ENCODE results near the gene LKAAEAR1. TPM values are rescaled to one million over a fixed set of nuclear protein-coding genes. Genes with fewer than 3 reads are reported as not detected.
"Not testable (repeated sequence)": the region's sequence is repeated elsewhere in the genome, so short reads cannot be mapped to it uniquely, and the experiment has no call there.

Gene LKAAEAR1, protein sequence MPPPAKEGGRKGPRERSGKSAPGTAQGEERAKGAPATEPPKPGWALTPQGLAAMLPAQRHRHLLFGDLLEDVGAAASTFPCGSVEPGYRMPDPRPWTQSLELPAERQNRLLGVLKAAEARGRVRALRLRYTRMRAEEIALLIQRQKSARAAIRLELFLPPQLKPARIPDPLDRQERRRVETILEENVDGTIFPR
- 1 to 10 TPM in 4 of 6 donors, not detected in 2; 1.3 to 7.8 (median 4.9) TPM for total RNA-seq

DNA sequence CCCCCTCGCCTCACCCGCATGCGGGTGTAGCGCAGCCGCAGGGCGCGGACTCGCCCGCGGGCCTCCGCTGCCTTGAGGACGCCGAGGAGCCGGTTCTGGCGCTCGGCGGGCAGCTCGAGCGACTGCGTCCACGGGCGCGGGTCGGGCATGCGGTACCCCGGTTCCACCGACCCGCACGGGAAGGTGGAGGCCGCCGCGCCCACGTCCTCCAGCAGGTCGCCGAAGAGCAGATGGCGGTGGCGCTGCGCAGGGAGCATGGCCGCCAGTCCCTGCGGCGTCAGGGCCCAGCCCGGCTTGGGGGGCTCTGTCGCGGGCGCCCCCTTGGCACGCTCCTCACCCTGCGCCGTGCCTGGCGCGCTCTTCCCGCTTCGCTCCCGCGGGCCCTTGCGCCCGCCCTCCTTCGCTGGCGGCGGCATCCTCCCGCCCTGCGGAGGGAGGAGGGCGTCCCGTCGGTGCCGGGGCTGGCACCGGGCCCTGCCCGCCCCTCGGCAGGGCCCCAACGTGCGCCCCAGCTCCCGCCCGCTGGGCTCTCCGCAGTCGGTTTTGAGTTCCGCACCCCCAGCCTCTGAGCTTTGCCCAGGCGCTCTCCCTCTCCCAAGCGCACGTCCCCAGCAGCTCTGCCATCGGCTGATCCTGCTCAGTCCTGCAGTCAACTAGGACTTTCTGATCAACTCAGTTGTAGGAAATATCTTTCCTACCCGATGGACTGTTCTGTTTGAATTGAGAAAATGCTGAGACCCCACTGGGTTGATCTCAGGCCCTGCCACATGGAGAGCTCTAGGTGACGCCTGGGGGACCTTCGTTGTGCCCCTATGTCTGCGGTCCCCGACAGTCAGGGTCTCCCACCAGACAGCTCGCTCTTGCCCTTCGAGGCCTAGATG, at the start of gene LKAAEAR1:
Gene LKAAEAR1 (minus strand): TSS at position 595 of the 881 bp plus-strand sequence. CDS start 179 bp downstream, at position 416.
- Histone ChIP-seq H3K4me1 (peaks cover 22 to 56% (median 38%) of the 10 kb centered on the region in 4 donors), H3K27ac (no peak within 1 kb of the TSS), H3K4me3 (peak within 1 kb of the TSS; percentile 35 to 70 (median 58)), H3K36me3 (no peaks in the 10 kb centered on the region), H3K27me3 (peaks cover 0 to 19% (median 8%) of the 10 kb centered on the region in 4 donors), H3K9me3 (no peaks in the 10 kb centered on the region)
- TF ChIP-seq, protein P1, sequence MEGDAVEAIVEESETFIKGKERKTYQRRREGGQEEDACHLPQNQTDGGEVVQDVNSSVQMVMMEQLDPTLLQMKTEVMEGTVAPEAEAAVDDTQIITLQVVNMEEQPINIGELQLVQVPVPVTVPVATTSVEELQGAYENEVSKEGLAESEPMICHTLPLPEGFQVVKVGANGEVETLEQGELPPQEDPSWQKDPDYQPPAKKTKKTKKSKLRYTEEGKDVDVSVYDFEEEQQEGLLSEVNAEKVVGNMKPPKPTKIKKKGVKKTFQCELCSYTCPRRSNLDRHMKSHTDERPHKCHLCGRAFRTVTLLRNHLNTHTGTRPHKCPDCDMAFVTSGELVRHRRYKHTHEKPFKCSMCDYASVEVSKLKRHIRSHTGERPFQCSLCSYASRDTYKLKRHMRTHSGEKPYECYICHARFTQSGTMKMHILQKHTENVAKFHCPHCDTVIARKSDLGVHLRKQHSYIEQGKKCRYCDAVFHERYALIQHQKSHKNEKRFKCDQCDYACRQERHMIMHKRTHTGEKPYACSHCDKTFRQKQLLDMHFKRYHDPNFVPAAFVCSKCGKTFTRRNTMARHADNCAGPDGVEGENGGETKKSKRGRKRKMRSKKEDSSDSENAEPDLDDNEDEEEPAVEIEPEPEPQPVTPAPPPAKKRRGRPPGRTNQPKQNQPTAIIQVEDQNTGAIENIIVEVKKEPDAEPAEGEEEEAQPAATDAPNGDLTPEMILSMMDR (IDR thresholded peaks at IDR 0.05), result no peak
- TF ChIP-seq EP300 (IDR thresholded peaks at IDR 0.05) (no peak), POLR2AphosphoS5 (IDR thresholded peaks at IDR 0.05) (no peak), POLR2A (IDR thresholded peaks at IDR 0.05) (no peak)
- 0 to 8% methylated on average over 6 to 25 of the region's 86 CpGs for WGBS, 2 donors
- no peak for ATAC-seq (ENCODE audit: low FRiP score in 2 of 2)
- no peak for DNase-seq

DNA sequence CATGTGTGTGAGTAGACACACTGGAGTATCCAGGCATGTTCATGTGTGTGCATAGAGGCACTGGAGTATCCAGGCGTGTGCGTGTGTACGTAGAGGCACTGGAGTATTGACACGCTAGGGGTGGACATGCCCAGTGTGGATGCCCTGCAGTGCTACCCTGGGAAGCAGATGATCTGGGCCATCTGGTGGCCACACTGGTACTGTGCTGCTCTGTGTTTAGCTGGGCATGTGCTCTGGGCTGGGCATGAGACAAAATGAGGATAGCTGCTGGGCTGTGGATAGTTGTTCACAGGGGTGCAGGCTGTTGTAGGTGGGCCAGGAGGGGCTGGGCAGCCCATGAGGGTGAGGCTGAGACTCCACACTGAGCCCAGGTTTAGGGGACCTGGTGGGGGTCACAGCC, 47.2 kb upstream of the LKAAEAR1 start:
- DNase-seq (no peak), ATAC-seq (ENCODE audit: low FRiP score in 2 of 2) (no peak)
- no peak overlapping the region for H3K27ac ChIP-seq
- no peak for TF ChIP-seq POLR2A (IDR thresholded peaks at IDR 0.05)
- TF ChIP-seq POLR2AphosphoS5 (IDR thresholded peaks at IDR 0.05), result no peak
- TF ChIP-seq EP300 (IDR thresholded peaks at IDR 0.05), result no peak
- TF ChIP-seq, protein P1 (IDR thresholded peaks at IDR 0.05), result no peak
- 89 to 93% methylated on average over 4 of the region's 4 CpGs for WGBS, 2 donors
- no peaks in the 10 kb centered on the region for H3K4me1 ChIP-seq
- H3K9me3 ChIP-seq, result no peaks in the 10 kb centered on the region
- H3K4me3 ChIP-seq, result no peak overlapping the region
- no peaks in the 10 kb centered on the region for H3K36me3 ChIP-seq
- H3K27me3 ChIP-seq, result peaks cover 0 to 5% (median 0%) of the 10 kb centered on the region in 4 donors

DNA sequence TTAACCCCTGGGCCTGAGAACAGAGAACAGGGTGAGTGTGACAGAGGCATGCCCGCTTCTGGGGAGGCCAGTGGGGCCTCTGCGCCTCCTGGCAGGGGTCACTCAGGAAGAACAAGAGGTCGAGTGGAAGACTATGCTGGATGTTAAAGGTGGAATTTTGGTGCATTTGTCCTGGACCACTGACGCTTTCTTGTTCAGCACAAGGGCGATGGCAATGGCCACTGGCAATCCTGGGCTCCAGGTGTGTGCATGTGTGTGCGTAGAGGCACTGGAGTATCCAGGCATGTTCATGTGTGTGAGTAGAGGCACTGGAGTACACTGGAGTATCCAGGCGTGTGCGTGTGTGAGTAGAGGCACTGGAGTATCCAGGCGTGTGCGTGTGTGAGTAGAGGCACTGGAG, 46.7 kb upstream of the LKAAEAR1 start:
- ATAC-seq (ENCODE audit: low FRiP score in 2 of 2), result no peak
- Histone ChIP-seq H3K27ac (no peak overlapping the region), H3K4me3 (no peak overlapping the region), H3K36me3 (no peaks in the 10 kb centered on the region), H3K4me1 (no peaks in the 10 kb centered on the region), H3K9me3 (no peaks in the 10 kb centered on the region), H3K27me3 (peaks cover 0 to 5% (median 0%) of the 10 kb centered on the region in 4 donors)
- WGBS, 2 donors, result 81 to 84% methylated on average over 10 of the region's 10 CpGs
- DNase-seq, result no peak
- no peak for TF ChIP-seq POLR2A (IDR thresholded peaks at IDR 0.05)
- no peak for TF ChIP-seq POLR2AphosphoS5 (IDR thresholded peaks at IDR 0.05)

DNA sequence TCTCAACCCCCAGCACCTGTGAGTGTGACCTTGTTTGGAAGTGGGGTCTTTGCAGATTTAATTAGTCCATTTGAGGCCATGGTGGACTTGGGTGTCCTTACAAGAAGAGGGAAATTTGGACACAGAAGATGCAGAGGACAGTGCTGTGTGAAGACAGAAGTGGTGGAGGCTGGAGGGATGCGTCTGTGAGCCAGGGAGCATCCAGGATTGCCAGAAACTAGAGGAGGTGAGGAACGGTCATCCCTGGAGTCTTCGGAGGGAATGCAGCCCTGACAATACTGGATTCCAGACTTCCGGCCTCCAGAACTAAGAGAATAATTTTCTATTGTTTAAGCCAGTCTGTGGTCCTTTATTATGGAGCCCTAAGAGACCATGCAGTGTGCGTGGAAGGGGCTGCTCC, 46.1 kb upstream of the LKAAEAR1 start:
- H3K4me3 ChIP-seq, result no peak overlapping the region
- no peaks in the 10 kb centered on the region for H3K9me3 ChIP-seq
- TF ChIP-seq, protein P1 (IDR thresholded peaks at IDR 0.05), result no peak
- TF ChIP-seq POLR2A (IDR thresholded peaks at IDR 0.05), result no peak
- no peak for TF ChIP-seq EP300 (IDR thresholded peaks at IDR 0.05)
- no peak for TF ChIP-seq POLR2AphosphoS5 (IDR thresholded peaks at IDR 0.05)
- H3K4me1 ChIP-seq, result no peaks in the 10 kb centered on the region
- WGBS, 2 donors, result 53 to 63% methylated on average over 5 of the region's 5 CpGs
- no peaks in the 10 kb centered on the region for H3K36me3 ChIP-seq
- H3K27ac ChIP-seq, result no peak overlapping the region
- ATAC-seq (ENCODE audit: low FRiP score in 2 of 2) (no peak), DNase-seq (no peak)
- peaks cover 0 to 5% (median 0%) of the 10 kb centered on the region in 4 donors for H3K27me3 ChIP-seq

DNA sequence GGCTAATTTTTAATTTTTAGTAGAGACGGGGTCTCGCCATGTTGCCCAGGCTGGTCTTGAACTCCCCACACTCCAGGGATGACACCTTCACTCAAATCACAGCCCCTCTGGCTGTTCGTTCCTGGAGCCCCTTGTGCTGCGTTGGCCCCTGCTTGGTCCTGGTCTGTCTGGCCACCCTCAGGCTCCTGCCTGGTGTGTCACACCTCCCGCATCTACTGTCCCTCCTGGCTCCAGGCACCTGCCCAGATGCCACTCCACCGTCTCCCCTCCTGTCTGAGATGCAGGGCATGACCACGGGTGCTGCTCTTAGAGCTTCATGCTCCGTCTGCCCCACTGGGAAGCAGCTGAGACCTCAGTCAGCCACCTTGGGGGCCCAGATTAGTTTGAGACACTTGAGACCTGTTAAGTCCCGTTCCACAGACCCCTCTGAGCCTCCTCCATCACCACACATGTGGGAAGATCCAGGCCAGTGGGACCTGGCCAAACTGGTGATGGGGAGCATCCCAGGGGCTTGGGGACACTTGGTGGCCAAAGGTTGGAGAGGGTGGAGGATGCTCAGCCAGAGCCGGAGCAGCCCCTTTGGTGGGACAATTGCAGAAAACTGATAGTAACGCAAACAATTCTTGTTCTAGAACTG, 45.1 kb upstream of the LKAAEAR1 start:
- Histone ChIP-seq H3K27me3 (peaks cover 0 to 5% (median 0%) of the 10 kb centered on the region in 4 donors), H3K4me3 (no peak overlapping the region), H3K9me3 (no peaks in the 10 kb centered on the region), H3K36me3 (no peaks in the 10 kb centered on the region), H3K4me1 (no peaks in the 10 kb centered on the region), H3K27ac (no peak overlapping the region)
- peak in 1 of 2 donors; percentile 51 for ATAC-seq (ENCODE audit: low FRiP score in 2 of 2)
- 84% methylated on average over 11 of the region's 11 CpGs for WGBS, 2 donors
- DNase-seq, result peak in 1 of 2 donors; percentile 15
- TF ChIP-seq EP300 (IDR thresholded peaks at IDR 0.05) (no peak), POLR2AphosphoS5 (IDR thresholded peaks at IDR 0.05) (no peak), POLR2A (IDR thresholded peaks at IDR 0.05) (no peak)
- TF ChIP-seq, protein P1 (IDR thresholded peaks at IDR 0.05), result no peak

DNA sequence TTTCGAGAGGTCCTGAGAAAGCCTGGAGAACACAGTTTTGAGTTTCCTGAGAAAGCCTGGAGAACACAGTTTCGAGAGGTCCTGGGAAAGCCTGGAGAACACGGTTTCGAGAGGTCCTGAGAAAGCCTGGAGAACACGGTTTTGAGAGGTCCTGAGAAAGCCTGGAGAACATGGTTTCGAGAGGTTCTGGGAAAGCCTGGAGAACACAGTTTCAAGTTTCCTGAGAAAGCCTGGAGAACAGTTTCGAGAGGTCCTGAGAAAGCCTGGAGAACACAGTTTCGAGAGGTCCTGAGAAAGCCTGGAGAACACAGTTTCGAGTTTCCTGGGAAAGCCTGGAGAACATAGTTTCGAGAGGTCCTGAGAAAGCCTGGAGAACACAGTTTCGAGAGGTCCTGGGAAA, 39.3 kb upstream of the LKAAEAR1 start:
- not testable (repeated sequence) for H3K27ac ChIP-seq; H3K4me3 ChIP-seq; H3K9me3 ChIP-seq; H3K36me3 ChIP-seq; H3K27me3 ChIP-seq; H3K4me1 ChIP-seq; ATAC-seq (ENCODE audit: low FRiP score in 2 of 2)
- WGBS, 2 donors, result 65 to 73% methylated on average over 11 of the region's 11 CpGs
- peak in 1 of 2 donors; percentile 2 for DNase-seq

DNA sequence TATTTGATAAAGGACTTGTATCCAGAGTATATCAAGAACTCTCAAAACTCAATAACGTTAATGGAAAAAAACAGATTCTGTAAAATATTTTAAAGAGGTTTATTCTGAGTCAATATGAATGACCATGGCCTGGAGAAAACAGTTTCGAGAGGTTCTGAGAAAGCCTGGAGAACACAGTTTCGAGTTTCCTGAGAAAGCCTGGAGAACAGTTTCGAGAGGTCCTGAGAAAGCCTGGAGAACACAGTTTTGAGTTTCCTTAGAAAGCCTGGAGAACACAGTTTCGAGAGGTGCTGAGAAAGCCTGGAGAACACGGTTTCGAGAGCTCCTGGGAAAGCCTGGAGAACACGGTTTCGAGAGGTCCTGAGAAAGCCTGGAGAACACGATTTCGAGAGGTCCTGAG, 38.7 kb upstream of the LKAAEAR1 start:
- H3K27me3 ChIP-seq; H3K4me1 ChIP-seq; H3K9me3 ChIP-seq; ATAC-seq (ENCODE audit: low FRiP score in 2 of 2); H3K4me3 ChIP-seq; H3K27ac ChIP-seq; H3K36me3 ChIP-seq: not testable (repeated sequence)
- peak in 1 of 2 donors; percentile 16 for DNase-seq
- 66 to 72% methylated on average over 11 of the region's 11 CpGs for WGBS, 2 donors
